22Rv1 (cell line): ENCODE data around the gene COL13A1.

Source experiments
- H3K27ac ChIP-seq: fragments of 450-650 bp; 2 replicates; pipeline ENCODE4 v1.5.1; 2017
- ZFX ChIP-seq: fragments of 450-650 bp; IDR thresholded peaks from 2 replicates; pipeline ENCODE4 v1.6.1; 2017; ENCODE audit warnings: antibody characterized with exemption, borderline replicate concordance
- TF ChIP-seq, protein P1 (sequence below): fragments of 450-650 bp; IDR thresholded peaks from 2 replicates; pipeline ENCODE4 v1.5.1; 2017; ENCODE audit warnings: mild to moderate bottlenecking

Gene COL13A1

DNA sequence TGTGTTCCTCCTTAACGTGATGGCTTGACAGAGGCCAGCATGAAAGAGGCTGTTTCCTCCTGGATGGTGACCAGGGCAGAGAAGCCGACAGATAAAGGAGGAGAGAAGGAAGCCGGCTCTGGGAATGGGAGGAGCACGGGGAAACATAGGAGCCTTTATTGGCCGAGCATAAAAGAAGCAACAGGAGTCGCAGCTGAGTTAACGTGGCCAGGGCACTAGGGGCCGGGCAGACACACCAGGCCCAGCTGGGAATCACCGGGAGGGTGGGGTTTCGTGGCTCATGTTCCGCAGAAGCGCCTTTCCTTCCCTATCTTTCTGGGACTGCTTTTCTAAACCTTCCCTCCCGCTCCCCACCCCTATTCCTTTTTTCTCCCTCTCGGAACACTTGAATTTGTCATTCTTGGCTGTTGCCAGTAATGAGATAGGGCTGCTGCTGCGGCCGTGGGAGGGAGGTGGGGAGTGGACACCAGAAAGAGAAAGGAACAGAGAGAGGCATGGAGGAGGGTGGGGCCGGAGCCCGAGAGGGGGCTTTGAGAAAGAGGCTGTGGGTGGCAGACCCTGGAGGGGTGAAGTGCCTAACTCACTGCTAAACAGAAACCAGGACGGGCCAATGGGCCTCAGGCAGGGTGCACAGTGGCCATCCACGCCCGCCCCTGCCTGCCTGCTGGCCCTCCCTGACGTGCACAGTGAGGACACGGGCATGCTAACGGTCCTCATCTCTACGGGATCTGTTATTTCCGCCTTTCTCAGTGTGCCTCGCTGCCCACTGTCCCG is 65.2 kb downstream of the COL13A1 start:
- TF ChIP-seq, protein P1, sequence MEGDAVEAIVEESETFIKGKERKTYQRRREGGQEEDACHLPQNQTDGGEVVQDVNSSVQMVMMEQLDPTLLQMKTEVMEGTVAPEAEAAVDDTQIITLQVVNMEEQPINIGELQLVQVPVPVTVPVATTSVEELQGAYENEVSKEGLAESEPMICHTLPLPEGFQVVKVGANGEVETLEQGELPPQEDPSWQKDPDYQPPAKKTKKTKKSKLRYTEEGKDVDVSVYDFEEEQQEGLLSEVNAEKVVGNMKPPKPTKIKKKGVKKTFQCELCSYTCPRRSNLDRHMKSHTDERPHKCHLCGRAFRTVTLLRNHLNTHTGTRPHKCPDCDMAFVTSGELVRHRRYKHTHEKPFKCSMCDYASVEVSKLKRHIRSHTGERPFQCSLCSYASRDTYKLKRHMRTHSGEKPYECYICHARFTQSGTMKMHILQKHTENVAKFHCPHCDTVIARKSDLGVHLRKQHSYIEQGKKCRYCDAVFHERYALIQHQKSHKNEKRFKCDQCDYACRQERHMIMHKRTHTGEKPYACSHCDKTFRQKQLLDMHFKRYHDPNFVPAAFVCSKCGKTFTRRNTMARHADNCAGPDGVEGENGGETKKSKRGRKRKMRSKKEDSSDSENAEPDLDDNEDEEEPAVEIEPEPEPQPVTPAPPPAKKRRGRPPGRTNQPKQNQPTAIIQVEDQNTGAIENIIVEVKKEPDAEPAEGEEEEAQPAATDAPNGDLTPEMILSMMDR, result no peak
- TF ChIP-seq ZFX, result no peak
- H3K27ac ChIP-seq, result no peak overlapping the region

DNA sequence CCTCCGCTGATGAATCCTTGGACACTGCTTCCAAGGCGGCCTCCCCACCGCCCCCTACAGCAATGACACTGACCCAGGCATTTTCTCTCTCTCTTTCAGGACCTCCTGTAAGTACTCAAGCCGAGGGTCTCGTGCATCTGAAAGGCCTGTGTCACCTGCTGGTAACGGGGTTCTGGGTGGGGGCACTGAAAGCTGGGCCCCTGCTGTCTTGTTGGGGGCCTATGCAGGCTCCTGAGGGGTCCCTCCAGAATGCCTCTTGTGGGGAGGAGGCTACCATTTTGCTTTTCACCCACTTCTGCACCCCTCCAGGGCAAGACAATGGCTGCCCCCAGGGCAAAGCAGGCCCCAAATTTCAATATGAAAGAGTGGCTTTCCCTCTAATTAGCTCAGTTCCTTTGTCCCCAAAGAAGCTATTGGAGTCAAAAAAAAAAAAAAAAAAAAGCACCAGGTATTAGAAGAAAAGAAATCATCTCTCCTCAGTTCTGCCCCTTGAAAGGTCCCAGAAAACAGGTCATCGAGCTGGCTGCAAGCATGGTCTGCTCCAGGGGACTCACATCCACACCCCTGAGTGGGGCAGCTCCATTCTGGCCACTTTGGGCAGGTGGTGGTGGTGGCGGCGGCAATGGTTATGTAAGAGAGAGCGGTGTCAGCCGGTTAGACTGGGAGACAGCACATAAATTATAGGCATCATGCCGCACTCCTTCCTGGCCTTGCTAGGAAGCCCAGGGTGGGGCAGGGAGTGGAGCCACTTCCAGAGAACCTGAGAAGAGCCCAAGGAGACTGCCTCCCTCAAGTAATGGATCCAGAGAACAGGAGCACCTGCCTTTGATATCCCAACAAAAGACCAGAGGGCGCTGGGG is 66.2 kb downstream of the COL13A1 start:
- H3K27ac ChIP-seq, result no peak overlapping the region
- TF ChIP-seq ZFX, result no peak
- TF ChIP-seq, protein P1, result no peak

DNA sequence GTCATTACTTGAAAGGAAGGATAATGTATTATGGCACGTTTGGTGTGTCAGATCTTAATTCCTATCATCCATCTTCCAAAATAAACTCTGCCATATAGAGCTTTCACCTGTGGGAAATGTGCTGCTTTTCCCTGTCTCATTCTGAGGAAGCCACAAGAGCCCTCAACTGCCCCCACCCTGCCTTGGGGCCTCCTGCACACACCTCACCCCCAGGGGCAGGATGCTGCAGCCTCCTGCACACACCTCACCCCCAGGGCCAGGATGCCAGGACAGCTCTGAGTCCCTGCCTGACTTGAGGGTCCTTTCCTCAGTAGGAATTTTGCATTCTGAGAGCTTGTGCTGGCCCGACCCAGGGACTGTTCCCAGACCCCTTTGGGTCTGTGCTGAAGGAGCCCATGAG is 67.1 kb downstream of the COL13A1 start:
- TF ChIP-seq, protein P1, result no peak
- no peak for TF ChIP-seq ZFX
- H3K27ac ChIP-seq, result no peak overlapping the region

DNA sequence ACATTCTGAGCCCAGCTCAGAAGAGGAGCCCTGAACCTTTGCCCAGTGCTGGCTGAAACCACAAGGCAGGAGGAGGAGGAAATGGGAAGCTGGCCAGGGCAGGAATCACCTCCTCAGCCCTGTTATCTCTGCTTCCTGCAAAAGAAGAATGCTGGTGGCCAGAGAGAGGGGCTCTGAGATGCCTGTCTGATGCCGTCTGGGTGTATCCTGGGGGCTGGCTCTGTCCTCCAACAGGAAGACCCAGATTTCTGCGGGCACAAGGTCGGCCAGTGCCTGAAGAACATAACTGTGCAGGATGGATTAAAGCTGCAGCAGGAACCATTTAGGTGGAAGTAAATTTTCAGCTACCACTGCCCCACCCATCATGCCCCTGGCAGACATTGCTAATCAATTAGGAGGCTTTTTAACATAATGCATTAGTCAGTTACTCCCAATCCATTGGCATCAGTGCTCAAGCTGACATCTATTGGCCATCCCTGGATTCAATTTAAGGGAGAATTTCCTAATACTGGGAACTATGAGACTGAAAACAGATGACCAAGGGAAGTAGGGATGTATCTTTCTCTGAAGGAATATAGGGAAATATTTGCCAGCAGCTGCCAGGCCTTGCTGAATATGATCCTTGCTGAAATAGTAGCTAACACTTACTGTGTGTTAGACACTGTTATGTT is 67.7 kb downstream of the COL13A1 start:
- TF ChIP-seq, protein P1, result no peak
- no peak for TF ChIP-seq ZFX
- H3K27ac ChIP-seq, result no peak overlapping the region

DNA sequence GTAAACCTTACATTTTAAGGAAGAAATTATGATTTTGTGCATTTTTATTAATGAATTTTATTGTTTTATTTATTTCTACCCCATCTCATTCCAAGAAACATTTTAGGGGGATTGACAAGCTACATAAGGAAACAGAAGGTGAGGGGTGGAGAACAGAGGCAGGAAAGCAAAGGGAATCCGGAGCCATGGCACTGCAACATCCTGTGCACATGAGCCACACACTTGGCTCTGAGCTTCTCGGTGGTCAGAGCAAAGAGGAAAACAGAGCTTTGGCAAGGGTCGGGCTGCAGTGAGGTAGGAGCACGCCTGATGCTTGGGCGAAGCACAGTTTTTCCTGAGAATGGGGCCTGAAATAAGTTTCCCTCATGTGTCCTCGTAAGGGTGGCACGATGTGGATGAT is 68.9 kb downstream of the COL13A1 start:
- no peak for TF ChIP-seq ZFX
- TF ChIP-seq, protein P1, result no peak
- no peak overlapping the region for H3K27ac ChIP-seq

DNA sequence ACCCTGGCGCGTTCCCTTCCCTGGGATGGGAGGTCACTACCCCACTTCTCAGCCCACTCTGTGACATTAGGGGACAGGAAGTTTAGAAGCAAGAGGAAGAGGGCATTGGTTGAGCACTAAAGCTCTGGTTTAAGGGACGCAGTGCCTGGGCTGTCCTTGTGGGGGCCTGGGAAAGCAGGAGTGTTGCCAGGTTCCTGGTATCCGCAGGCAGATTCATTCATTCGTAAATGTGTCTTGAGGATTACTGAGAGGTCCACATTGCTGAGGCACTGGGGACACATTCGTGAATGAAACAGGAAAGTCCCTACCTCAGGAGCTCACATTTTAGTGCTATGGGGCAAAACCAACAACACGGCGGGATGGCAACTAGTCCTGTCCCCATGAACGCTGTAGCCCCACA is 69.4 kb downstream of the COL13A1 start:
- TF ChIP-seq, protein P1, result no peak
- TF ChIP-seq ZFX, result no peak
- no peak overlapping the region for H3K27ac ChIP-seq
